NCI-H345 treated with DMSO at 0.1 percent for 48 hours (cell line): Measurements from ENCODE around the gene RHOH.
"Not testable (repeated sequence)": the region's sequence is repeated elsewhere in the genome, so short reads cannot be mapped to it uniquely, and the experiment has no call there.

ENCODE experiments used
- DNase-seq: peaks from one replicate; lab custom pipeline; 2025; ENCODE audit not compliant: unreplicated experiment; lab: John Stamatoyannopoulos, UW

The RHOH gene

GRCh38 chr4:40256817-40257216 lies 60.0 kb downstream of the RHOH start:
- DNase-seq: no peak

DNA sequence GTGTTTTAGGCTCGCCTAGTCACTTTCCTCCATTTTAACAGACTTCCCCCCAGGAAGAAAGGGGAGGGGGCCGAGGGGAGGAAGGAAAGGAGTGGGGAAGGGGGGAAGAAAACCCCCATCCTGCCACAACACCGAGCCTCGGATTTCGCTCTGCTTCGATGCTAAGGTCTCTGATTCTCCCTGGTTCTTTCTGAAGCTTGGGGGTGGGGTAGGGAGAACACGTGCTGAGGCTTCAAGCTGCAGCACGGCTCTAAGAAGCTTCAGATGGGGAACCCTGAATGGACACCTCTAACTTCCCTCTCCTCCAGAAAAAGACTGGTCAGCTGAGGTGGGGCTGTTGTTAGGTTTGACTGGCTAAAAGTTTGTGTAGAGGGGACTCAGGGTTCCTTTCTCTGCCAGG lies 61.8 kb downstream of the RHOH start:
- no peak for DNase-seq

GRCh38 chr4:40261231-40262076 lies 64.6 kb downstream of the RHOH start:
- no peak for DNase-seq

- no peak for DNase-seq
Observed at GRCh38 chr4:40262077-40262528, 65.3 kb downstream of the RHOH start.

DNA sequence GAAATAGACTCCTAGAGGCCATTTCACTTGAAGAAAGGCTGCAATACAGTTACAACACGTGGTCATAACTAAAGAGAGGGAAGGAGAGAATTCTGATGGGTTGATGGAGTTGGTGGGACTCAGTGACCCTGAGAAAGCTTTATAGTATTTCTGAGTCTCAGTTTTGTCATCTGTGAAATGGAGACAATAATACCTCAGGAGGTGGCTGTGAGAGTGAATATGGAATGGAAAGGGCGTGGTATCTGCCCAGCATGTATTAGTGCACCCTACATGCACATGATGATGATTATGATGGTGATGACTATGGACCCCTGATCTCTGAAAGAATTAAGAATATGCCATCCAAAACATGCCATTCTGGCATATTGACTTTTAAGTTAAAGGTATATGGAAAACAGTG lies 66.0 kb downstream of the RHOH start:
- no peak for DNase-seq

GRCh38 chr4:40264497-40264896 lies 67.7 kb downstream of the RHOH start:
- no peak for DNase-seq

DNA sequence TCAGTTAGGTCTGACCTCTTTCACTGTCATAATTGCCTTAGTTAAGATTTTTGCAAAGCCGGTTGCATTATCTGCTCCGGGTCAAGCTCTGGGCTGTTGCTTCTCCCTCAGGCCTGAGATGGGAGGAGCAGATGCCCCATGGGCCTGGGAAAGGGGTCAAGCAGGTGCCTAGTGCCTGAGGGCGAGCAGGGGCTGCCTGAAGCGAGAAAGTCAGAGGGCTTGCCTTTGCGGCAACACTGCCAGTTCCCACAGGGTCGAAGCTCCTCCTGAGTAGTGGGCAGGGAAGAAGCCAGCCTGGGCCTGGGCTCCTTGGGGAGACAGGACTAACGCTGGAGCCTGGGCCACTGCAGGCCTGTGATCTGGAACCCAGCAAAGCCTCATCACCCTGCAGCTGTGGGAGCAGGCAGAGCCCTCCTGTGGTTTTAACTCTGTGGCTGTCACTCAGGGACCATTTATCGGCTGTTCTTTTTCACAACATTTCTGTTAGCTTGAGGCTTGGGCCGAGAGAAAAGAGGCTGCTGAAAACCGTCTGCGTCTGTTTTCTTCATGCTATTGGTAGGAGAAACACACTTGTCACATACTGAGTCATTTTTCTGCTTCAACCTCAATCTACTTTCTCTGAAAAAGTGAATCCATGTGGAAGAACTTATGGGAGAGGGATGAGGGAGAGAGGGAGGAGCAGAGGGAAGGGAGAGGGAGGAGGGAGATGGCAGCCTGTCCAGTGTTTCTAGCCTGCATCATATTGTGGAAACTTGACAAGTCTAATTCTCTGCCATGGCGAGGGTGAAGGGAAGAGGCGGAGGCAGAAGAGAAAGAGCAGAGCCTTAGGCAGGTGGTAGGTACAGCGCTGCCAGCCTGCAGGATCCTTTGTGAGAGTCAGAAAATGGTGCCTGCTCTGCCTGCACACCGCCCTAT lies 68.4 kb downstream of the RHOH start:
- no peak for DNase-seq

- no peak for DNase-seq
Observed at GRCh38 chr4:40265910-40266274, 69.1 kb downstream of the RHOH start.

GRCh38 chr4:40269133-40269532 lies 72.3 kb downstream of the RHOH start:
- DNase-seq: no peak

GRCh38 chr4:40270609-40271008 lies 73.8 kb downstream of the RHOH start:
- DNase-seq: no peak

DNA sequence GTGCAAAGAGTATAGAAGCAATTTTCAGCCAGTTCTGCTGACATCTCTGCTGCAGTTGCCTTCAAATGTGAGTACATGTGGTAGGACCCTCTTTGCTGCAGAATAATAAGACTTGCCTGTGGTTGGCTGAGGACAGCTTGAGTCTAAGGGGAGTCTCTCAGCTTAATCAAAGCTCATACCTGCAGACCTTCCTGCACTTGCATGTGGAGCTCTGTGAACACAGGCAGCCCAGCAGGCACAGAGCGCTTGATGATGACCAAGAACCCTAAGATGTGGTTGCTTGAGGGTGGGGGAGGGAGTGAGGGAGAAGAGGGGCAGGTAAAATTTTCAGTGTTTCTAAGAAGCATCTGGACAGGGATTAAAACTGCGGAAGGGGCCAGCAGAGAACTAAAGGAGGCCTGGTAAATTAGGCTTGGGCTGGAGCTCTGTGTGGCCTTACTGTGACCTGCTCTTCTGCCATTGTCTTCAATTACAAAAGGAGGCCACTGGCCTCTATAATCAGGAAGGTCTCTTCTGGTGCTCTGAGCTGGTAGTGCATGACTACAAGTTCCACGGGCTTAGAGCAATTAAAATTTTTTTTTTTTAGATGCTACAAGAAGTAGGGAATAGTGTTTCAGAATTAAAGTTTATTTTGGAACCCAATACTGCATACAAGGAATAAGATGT lies 78.4 kb downstream of the RHOH start:
- DNase-seq: no peak

DNA sequence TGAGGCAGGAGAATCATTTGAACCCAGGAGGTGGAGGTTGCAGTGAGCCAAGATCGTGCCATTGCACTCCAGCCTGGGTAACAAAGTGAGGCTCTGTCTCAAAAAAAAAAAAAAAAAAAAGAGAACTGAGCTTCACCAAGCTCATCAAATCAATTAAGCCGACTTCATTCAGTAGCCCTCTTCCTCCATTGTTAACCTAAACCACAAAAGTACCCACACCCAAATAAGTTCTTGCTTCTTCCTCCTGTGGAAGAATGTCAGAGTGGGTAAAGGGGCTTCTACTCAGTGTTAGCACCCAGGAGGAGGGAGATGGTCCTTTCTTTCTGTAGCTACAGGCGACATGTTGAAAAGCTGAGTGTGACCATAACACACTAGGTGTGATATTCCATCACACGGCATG lies 79.7 kb downstream of the RHOH start:
- DNase-seq: no peak

GRCh38 chr4:40280586-40280985 lies 83.8 kb downstream of the RHOH start:
- no peak for DNase-seq

- DNase-seq: no peak
Observed at GRCh38 chr4:40281099-40281498, 84.3 kb downstream of the RHOH start.

DNA sequence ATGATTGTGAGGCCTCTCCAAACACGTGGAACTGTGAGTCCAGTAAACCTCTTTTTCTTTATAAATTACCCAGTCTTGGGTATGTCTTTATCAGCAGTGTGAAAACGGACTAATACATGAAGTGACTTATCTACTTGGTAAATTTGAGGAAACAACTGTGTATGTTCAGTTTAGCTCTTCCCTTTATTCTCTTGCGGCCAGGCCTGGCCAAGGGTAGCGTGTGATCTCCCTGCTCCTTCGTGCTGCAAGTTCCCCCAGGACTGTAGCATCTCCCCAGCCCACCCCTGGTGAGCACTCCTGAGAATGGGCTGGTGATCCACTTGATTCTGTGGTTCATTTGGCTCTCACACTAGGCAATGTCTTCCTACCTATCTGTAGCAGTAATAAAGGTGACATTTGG lies 85.1 kb downstream of the RHOH start:
- DNase-seq: no peak

DNA sequence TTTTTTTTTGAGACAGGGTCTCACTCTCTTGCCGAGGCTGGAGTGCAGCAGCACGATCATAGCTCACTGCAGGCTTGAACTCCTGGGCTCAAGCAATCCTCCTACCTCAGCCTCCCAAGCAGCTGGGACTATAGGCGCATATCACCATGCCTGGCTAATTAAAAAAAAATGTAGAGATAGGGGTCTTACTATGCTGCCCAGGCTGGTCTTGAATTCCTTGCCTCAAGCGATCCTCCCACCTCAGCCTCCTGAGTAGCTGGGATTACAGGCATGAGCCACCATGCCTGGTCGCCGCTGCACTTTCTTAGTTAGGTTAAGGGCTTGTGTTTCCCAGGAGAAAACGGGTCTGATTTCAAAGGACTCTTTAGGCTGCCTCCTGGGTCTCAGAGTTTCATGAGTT lies 86.0 kb downstream of the RHOH start:
- not testable (repeated sequence) for DNase-seq

DNA sequence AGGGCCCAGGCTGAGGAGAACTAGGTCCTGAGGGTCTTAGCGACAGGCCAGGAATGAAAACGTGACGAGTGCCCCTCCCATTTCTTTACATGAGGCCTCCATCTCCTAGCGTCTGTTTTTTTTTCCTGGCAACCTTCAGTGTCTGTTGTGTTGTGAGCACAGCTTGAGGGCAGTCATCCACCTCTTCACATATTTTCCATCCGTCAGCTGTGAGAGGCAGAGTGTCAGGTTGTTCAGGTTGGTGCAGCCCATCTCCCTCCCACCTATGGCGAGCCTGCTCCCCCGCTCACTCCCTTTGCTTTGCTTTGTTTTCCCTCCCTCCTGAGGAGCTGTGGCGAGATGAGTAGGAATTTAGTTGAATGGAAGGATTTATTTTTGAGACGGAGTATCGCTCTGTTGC lies 86.6 kb downstream of the RHOH start:
- no peak for DNase-seq

- no peak for DNase-seq
Observed at GRCh38 chr4:40283968-40284367, 87.1 kb downstream of the RHOH start.

DNA sequence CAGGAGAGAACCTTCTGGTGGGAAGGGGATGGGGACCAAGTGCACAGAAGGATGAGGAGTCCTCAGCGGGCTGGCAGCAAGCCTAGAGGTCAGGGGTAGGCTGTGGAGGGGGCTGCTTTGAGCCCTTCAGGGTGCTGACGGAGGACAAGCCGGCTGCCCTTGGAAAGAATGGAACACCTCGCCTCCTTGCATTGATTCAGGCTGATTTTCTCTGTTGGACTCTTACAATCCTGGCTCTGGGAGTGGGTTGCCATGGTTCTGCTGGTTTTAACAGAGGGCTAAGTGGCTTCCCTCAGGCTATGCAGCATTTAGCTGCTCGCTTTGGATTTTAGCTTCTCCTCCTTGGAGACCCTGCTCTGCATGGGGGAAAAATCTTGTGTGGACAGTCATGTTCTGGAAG lies 88.9 kb downstream of the RHOH start:
- DNase-seq: no peak

GRCh38 chr4:40288566-40288965 lies 91.7 kb downstream of the RHOH start:
- no peak for DNase-seq

- no peak for DNase-seq
Observed at GRCh38 chr4:40289366-40290188, 92.7 kb downstream of the RHOH start.
